GM18505 (cell line): Measurements from ENCODE around the gene HDDC3.

Source experiments
- ATAC-seq: cut with Tn5 transposase; IDR thresholded peaks from one replicate; pipeline ENCODE4 v1.9.1; 2021; ENCODE audit not compliant: unreplicated experiment
- POLR2A ChIP-seq: IDR thresholded peaks from 4 replicates; pipeline ENCODE4 v1.6.1; 2011; ENCODE audit warnings: borderline replicate concordance; ENCODE audit not compliant: insufficient read depth, insufficient read length; ENCODE audit errors: extremely low read depth

Gene HDDC3

DNA sequence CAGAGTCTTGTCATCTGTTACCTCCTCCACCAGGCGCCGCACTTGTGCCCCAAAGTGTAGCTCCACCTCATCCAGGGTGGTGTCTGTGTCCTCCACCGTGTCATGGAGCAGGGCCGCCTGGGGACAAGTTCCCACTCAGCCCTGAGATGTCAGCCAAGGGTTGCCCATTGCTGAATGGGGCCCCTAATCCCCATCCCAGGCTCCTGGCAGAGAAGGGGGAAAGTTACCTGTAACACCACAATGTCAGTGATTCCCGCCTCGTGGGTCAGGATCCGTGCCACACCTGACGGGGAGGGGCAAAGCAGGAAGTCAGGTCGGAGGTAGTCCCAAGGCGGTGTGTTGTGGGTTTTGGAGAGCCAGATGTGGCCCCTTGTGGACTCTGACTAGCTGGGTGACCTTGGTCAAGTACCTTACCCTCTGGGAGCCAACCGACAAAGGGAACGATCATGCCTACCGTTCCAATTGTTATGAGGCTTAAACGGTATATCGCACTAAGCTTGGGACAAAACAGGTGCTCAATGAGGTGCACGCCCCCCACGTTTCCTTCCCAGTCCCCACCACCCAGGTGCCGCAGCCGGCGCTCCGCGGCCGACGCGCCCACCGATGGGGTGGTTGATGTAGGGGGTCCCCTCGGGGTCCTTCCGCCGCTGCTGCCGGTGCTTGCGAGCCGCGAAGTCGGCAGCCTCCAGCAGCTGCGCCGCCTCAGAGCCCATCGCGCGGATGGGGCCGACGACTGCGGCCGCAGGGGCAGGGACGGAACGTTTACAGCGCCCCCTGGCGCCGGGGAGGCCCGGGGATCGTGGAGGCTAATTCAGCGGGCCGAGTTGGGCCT is at the start of gene HDDC3:
HDDC3 (minus strand) TSS at position 722 of the 832 bp plus-strand sequence; CDS start at position 713, 9 bp downstream.
- ATAC-seq: peak; percentile 43
- TF ChIP-seq POLR2A: peak; percentile 77

DNA sequence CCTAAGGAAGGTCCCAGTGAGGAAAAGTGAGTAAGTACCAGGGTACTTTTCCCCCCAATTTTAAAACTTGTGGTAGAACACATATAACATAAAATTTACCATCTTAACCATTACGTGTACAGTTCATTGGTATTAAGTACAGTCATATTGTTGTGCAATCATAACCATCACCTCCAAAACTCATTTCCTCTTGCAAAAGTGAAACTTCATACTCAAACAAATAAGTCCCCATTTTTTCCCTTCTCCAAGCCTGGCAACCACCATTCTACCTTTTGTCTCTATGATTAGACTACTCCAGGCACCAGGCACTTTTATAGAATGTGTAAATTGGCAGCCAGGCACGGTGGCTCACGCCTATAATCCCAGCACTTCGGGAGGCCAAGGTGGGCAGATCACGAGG is 49.8 kb upstream of the HDDC3 start:
- peak; percentile 42 for ATAC-seq
- TF ChIP-seq POLR2A: no peak

GRCh38 chr15:90981681-90982080 is 49.3 kb upstream of the HDDC3 start:
- no peak for TF ChIP-seq POLR2A
- peak; percentile 85 for ATAC-seq

DNA sequence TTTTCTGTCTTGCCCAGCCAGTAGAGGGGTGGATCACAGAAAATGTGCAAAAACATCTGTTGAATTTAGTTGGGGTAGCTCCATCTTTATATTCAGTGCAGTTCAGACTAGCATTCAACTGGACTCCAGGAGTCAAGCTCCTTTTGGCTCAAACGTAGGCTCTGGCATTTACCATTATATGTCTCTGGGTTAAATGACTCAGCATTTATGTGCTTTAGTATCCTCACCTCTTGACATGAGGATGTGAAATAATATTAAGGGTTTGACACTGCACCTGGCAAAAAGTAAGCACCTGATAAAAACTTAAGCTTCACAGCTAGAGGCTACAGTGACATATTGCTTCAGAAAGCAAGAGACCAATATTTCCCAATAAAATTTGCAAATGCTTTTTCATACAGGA is 47.2 kb upstream of the HDDC3 start:
- no peak for ATAC-seq
- TF ChIP-seq POLR2A: no peak

GRCh38 chr15:90974216-90974615 is 41.9 kb upstream of the HDDC3 start:
- no peak for TF ChIP-seq POLR2A
- no peak for ATAC-seq

- TF ChIP-seq POLR2A: no peak
- ATAC-seq: no peak
Observed at GRCh38 chr15:90972133-90972532, 39.8 kb upstream of the HDDC3 start.

GRCh38 chr15:90970274-90970673 is 37.9 kb upstream of the HDDC3 start:
- no peak for ATAC-seq
- no peak for TF ChIP-seq POLR2A

DNA sequence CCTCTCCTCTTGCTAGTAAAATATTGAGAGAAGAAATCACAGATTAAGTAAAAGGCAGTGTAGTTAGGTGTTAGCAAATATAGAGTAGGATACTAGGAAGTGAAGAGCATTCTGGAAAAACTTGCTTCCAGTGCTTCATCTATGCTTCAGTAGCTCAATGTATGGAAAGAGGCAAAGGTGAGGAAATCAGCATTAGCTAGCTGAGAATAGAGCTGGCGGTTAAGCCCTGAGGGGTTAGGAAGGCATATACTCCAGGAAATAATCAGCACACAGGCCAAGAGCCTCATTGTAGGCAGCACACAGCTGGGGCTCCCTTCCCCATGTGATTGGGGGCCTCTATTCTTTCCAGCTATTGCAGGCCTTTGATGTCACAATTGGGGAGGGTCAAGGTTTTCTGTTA is 36.1 kb upstream of the HDDC3 start:
- ATAC-seq: no peak
- no peak for TF ChIP-seq POLR2A

GRCh38 chr15:90967206-90967605 is 34.9 kb upstream of the HDDC3 start:
- TF ChIP-seq POLR2A: no peak
- ATAC-seq: no peak

GRCh38 chr15:90966262-90966661 is 33.9 kb upstream of the HDDC3 start:
- peak; percentile 17 for TF ChIP-seq POLR2A
- no peak for ATAC-seq

DNA sequence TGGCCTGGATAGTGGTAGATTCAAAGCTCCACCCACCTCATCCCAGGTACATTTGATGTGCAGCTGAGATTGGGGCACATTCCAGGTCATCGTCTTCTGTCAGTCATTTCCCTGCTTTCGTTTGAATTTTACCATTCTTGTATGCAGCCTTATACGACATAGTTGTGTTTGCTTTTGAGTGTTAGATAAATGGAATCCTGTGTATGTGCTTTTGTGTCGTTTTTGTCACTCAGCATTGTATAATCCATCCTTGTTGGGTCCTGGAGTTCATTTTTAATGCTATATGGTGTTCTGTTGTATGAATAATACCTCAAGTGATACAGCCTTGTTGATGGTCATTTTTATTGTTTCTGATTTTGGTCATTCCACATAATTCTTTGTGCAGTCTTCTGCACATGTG is 29.7 kb upstream of the HDDC3 start:
- no peak for TF ChIP-seq POLR2A

DNA sequence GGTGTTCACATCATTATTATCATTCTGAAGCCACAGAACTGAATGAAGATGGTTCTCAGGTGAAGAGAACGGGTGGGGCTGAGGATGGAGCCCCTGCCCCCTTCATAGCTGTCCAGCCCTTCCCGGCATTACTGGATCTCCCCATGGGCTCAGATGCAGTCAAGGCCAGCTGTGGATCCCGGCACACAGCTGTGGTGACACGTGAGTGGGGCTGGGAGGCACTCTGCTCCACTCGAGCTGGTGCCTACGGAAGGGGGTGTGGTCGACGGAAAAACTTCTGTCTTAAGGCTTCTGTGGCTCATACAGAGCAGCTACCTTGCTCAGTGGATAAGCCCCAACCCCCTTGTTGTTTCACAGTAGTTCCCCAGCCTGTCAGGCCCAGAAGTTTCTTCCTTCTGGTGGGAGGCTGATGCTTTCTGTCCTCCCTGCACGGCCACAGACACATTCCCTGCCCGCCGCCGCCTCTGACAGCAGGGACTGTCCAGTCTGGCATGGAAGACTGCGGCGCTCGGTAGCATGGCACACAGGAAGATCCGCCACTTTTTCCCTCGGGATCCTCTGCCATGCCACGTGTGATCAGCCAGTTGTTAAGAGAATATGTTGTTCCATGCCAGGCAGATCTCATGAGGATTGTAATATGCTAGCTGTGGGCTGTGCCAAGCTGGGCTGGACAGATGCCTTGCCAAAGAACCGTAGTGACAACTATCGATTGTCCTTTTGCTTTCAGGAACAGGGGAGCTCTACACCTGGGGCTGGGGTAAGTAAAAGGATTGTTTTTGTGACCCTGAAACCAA is 28.1 kb upstream of the HDDC3 start:
- ATAC-seq: no peak
- no peak for TF ChIP-seq POLR2A

More for the DNA sequence above, 29.7 kb upstream of the HDDC3 start:
- ATAC-seq: no peak

DNA sequence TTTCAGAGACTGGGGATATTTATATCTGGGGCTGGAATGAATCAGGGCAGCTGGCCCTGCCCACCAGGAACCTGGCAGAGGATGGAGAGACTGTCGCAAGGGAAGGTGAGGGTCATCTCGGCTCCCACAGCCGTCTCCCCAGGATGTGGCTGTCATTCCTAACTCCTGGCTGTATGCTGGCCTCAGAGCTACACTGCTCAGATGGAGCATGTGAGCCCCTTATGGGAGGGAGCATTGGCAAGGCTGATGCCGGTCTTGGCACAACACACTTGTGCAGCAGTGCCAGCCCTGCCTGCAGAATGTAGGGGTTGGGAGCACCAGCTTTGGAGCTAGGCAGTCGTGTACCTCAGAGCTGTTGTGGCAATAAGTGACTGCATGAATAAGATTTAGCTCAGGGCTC is 27.5 kb upstream of the HDDC3 start:
- ATAC-seq: no peak
- no peak for TF ChIP-seq POLR2A
